ENCODE data around the gene BSND.

GRCh38 chr1:55053265-55053954 is 54.7 kb downstream of the BSND start:
- TF ChIP-seq TCF12 (IDR thresholded peaks at IDR 0.05; ENCODE audit: low read depth): no peak
- TF ChIP-seq, protein P1, sequence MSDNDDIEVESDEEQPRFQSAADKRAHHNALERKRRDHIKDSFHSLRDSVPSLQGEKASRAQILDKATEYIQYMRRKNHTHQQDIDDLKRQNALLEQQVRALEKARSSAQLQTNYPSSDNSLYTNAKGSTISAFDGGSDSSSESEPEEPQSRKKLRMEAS (IDR thresholded peaks at IDR 0.05): no peak
- no peak for TF ChIP-seq TAF1 (IDR thresholded peaks at IDR 0.05; ENCODE audit: low read depth)
- no peak for TF ChIP-seq ZBTB7A (IDR thresholded peaks at IDR 0.05; ENCODE audit: low read depth)
- no peak for TF ChIP-seq EP300 (IDR thresholded peaks at IDR 0.05; ENCODE audit: borderline replicate concordance)
- TF ChIP-seq, protein P2, sequence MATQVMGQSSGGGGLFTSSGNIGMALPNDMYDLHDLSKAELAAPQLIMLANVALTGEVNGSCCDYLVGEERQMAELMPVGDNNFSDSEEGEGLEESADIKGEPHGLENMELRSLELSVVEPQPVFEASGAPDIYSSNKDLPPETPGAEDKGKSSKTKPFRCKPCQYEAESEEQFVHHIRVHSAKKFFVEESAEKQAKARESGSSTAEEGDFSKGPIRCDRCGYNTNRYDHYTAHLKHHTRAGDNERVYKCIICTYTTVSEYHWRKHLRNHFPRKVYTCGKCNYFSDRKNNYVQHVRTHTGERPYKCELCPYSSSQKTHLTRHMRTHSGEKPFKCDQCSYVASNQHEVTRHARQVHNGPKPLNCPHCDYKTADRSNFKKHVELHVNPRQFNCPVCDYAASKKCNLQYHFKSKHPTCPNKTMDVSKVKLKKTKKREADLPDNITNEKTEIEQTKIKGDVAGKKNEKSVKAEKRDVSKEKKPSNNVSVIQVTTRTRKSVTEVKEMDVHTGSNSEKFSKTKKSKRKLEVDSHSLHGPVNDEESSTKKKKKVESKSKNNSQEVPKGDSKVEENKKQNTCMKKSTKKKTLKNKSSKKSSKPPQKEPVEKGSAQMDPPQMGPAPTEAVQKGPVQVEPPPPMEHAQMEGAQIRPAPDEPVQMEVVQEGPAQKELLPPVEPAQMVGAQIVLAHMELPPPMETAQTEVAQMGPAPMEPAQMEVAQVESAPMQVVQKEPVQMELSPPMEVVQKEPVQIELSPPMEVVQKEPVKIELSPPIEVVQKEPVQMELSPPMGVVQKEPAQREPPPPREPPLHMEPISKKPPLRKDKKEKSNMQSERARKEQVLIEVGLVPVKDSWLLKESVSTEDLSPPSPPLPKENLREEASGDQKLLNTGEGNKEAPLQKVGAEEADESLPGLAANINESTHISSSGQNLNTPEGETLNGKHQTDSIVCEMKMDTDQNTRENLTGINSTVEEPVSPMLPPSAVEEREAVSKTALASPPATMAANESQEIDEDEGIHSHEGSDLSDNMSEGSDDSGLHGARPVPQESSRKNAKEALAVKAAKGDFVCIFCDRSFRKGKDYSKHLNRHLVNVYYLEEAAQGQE (IDR thresholded peaks at IDR 0.05; ENCODE audit: low read depth): no peak
- TF ChIP-seq CEBPB (IDR thresholded peaks at IDR 0.05): no peak
- TF ChIP-seq FOXM1 (IDR thresholded peaks at IDR 0.05; ENCODE audit: borderline replicate concordance, low read depth): no peak
- TF ChIP-seq NFIC (IDR thresholded peaks at IDR 0.05): no peak
- TF ChIP-seq YY1 (IDR thresholded peaks at IDR 0.05; ENCODE audit: low read depth): no peak
- no peak for TF ChIP-seq CREB1 (IDR thresholded peaks at IDR 0.05; ENCODE audit: low read depth)
- no peak for TF ChIP-seq USF1 (IDR thresholded peaks at IDR 0.05)
